Calu3 (cell line): ENCODE measurements around the gene CRYBG1. TPM values are rescaled to one million over a fixed set of nuclear protein-coding genes. Genes with fewer than 3 reads are reported as not detected.
A peak's percentile ranks its signal among the peaks of the same experiment; 100 is the strongest.

Experiments used
- BruUV-seq: library from RNA; stranded (reverse); fragments of 400-500 nt; replicated peaks from 2 replicates; lab custom pipeline; 2021; lab: Mats Ljungman, UMichigan
- CTCF ChIA-PET: fragments of 300-600 bp; sonication (Branson Sonifier 250); formaldehyde crosslinking; loops from one replicate; lab custom pipeline; 2022; ENCODE audit warnings: antibody characterized with exemption; lab: Charles Lee
- DNase-seq: peaks from one replicate; pipeline ENCODE4 v3.0.0; 2022
- H3K27ac Mint-ChIP-seq: one replicate; pipeline ENCODE4 v1.8.0; 2022; ENCODE audit warnings: mixed read lengths; ENCODE audit not compliant: unreplicated experiment
- H3K27me3 Mint-ChIP-seq: one replicate; pipeline ENCODE4 v1.8.0; 2022; ENCODE audit warnings: mixed read lengths; ENCODE audit not compliant: unreplicated experiment
- H3K36me3 Mint-ChIP-seq: one replicate; pipeline ENCODE4 v1.8.0; 2022; ENCODE audit warnings: mild to moderate bottlenecking, moderate library complexity, mixed read lengths; ENCODE audit not compliant: insufficient read depth, unreplicated experiment
- H3K4me1 Mint-ChIP-seq: one replicate; pipeline ENCODE4 v1.8.0; 2022; ENCODE audit warnings: mild to moderate bottlenecking, low read depth, mixed read lengths; ENCODE audit not compliant: unreplicated experiment
- H3K4me3 Mint-ChIP-seq: one replicate; pipeline ENCODE4 v1.8.0; 2022; ENCODE audit warnings: mild to moderate bottlenecking, low read depth, moderate library complexity, mixed read lengths; ENCODE audit not compliant: unreplicated experiment
- H3K9me3 Mint-ChIP-seq: one replicate; pipeline ENCODE4 v1.8.0; 2022; ENCODE audit warnings: low read depth, mixed read lengths; ENCODE audit not compliant: unreplicated experiment
- CTCF ChIP-seq: fragments of 200-600 bp; IDR thresholded peaks from one replicate; pipeline ENCODE4 v1.8.0; 2022; ENCODE audit warnings: antibody characterized with exemption; ENCODE audit not compliant: unreplicated experiment
- intact Hi-C: fragments of 100-400 bp; cut with micrococcal nuclease; formaldehyde crosslinking; loops from one replicate; pipeline ENCODE4 v1.10.0; 2022; ENCODE audit not compliant: unreplicated experiment
- total RNA-seq: library from RNA; stranded (reverse); gene quantifications from 2 replicates; pipeline ENCODE4 v1.2.3, GENCODE V29; 2022

CRYBG1 gene
- total RNA-seq, 1 experiment from 2014 or later = 40.7 TPM

- BruUV-seq = no TSS peak
- Mint-ChIP-seq H3K4me1 (peaks cover 13% of the 10 kb centered on the region), H3K27ac (no peak overlapping the region)
Measured at GRCh38 chr6:106359959-106360409, 533 bp upstream of the CRYBG1 start.

GRCh38 chr6:106360989-106361430 lies 493 bp downstream of the CRYBG1 start:
- TF ChIP-seq CTCF = no peak
- Mint-ChIP-seq H3K4me3 (peak overlapping the region; percentile 92), H3K9me3 (no peaks in the 10 kb centered on the region), H3K27me3 (no peaks in the 10 kb centered on the region), H3K27ac (no peak overlapping the region), H3K4me1 (peaks cover 13% of the 10 kb centered on the region), H3K36me3 (peaks cover 20% of the 10 kb centered on the region)
- CTCF ChIA-PET = interaction anchor here (0.6 to 1.9 kb wide), 9 partner anchors 8 to 667 kb away, joined by 3 to 10 read pairs (median 3); partner anchors contain the start of gene MTRES1
- DNase-seq = peak; percentile 48
- BruUV-seq = no TSS peak
- intact Hi-C loops = loop anchor here (2.0 kb wide), 1 partner anchor 84 kb away; no protein-coding TSS in a partner anchor

More at GRCh38 chr6:106359959-106360409, 533 bp upstream of the CRYBG1 start:
- no peak for DNase-seq
- Mint-ChIP-seq H3K36me3 (peaks cover 20% of the 10 kb centered on the region), H3K9me3 (no peaks in the 10 kb centered on the region), H3K27me3 (no peaks in the 10 kb centered on the region), H3K4me3 (peak overlapping the region; percentile 92)
- no peak for TF ChIP-seq CTCF
- CTCF ChIA-PET = interaction anchor here (1.2 to 1.9 kb wide), 3 partner anchors 21 to 83 kb away, joined by 3 to 10 read pairs (median 5); no protein-coding TSS in a partner anchor
- intact Hi-C loops = loop anchor here (2.0 kb wide), 1 partner anchor 85 kb away; no protein-coding TSS in a partner anchor

GRCh38 chr6:106363401-106364138 lies 3.1 kb downstream of the CRYBG1 start:
- no peak for TF ChIP-seq CTCF
- Mint-ChIP-seq H3K27ac (no peak overlapping the region), H3K9me3 (no peaks in the 10 kb centered on the region), H3K4me1 (peaks cover 13% of the 10 kb centered on the region), H3K27me3 (no peaks in the 10 kb centered on the region), H3K4me3 (no peak overlapping the region), H3K36me3 (peaks cover 24% of the 10 kb centered on the region)
- CTCF ChIA-PET = no interaction called here
- DNase-seq = no peak
- intact Hi-C loops = no loop called here
- no TSS peak for BruUV-seq

GRCh38 chr6:106369739-106370138 lies 9.2 kb downstream of the CRYBG1 start:
- Mint-ChIP-seq H3K27ac (no peak overlapping the region), H3K4me3 (no peak overlapping the region), H3K9me3 (no peaks in the 10 kb centered on the region), H3K4me1 (peaks cover 44% of the 10 kb centered on the region), H3K36me3 (peaks cover 4% of the 10 kb centered on the region), H3K27me3 (no peaks in the 10 kb centered on the region)
- CTCF ChIA-PET = interaction anchor here (0.6 to 2.9 kb wide), 5 partner anchors 14 to 240 kb away, joined by 3 to 7 read pairs (median 5); no protein-coding TSS in a partner anchor
- no TSS peak for BruUV-seq
- intact Hi-C loops = loop anchor here (5.0 kb wide), 1 partner anchor 148 kb away; no protein-coding TSS in a partner anchor
- no peak for DNase-seq
- no peak for TF ChIP-seq CTCF
